HG03342 (cell line): ENCODE data around the gene PIK3C2A.

Source experiments
- ATAC-seq: cut with Tn5 transposase; IDR thresholded peaks from one replicate; pipeline ENCODE4 v1.9.1; 2021; ENCODE audit warnings: mild to moderate bottlenecking, moderate library complexity; ENCODE audit not compliant: unreplicated experiment

The PIK3C2A gene

GRCh38 chr11:17214338-17214737 lies 6.6 kb upstream of the PIK3C2A start:
- ATAC-seq: no peak

GRCh38 chr11:17211286-17211685 lies 3.5 kb upstream of the PIK3C2A start:
- ATAC-seq: no peak

- ATAC-seq: no peak
Observed at GRCh38 chr11:17209939-17210245, 2.1 kb upstream of the PIK3C2A start.

- ATAC-seq: peak; percentile 62
Observed at GRCh38 chr11:17208257-17208999, 642 bp upstream of the PIK3C2A start.

GRCh38 chr11:17206463-17206862 lies 1.3 kb downstream of the PIK3C2A start:
- no peak for ATAC-seq

GRCh38 chr11:17197431-17197898 lies 10.3 kb downstream of the PIK3C2A start:
- no peak for ATAC-seq

- ATAC-seq: no peak
Observed at GRCh38 chr11:17188675-17189074, 19.1 kb downstream of the PIK3C2A start.

GRCh38 chr11:17186932-17187692 lies 20.7 kb downstream of the PIK3C2A start:
- ATAC-seq: no peak

GRCh38 chr11:17185938-17186337 lies 21.8 kb downstream of the PIK3C2A start:
- ATAC-seq: no peak

GRCh38 chr11:17184882-17185587 lies 22.8 kb downstream of the PIK3C2A start:
- no peak for ATAC-seq

GRCh38 chr11:17183836-17184235 lies 23.9 kb downstream of the PIK3C2A start:
- no peak for ATAC-seq

- ATAC-seq: no peak
Observed at GRCh38 chr11:17179970-17180369, 27.8 kb downstream of the PIK3C2A start.

GRCh38 chr11:17173332-17173731 lies 34.5 kb downstream of the PIK3C2A start:
- no peak for ATAC-seq

- ATAC-seq: no peak
Observed at GRCh38 chr11:17171916-17172315, 35.9 kb downstream of the PIK3C2A start.

- ATAC-seq: no peak
Observed at GRCh38 chr11:17171343-17171742, 36.4 kb downstream of the PIK3C2A start.

- no peak for ATAC-seq
Observed at GRCh38 chr11:17169876-17170275, 37.9 kb downstream of the PIK3C2A start.

- ATAC-seq: no peak
Observed at GRCh38 chr11:17165247-17165890, 42.4 kb downstream of the PIK3C2A start.

- no peak for ATAC-seq
Observed at GRCh38 chr11:17164361-17165246, 43.2 kb downstream of the PIK3C2A start.

- no peak for ATAC-seq
Observed at GRCh38 chr11:17163736-17164135, 44.0 kb downstream of the PIK3C2A start.

- no peak for ATAC-seq
Observed at GRCh38 chr11:17163291-17163690, 44.5 kb downstream of the PIK3C2A start.
